K562 (cell line): ENCODE results near the gene FGF5. TPM values are rescaled to one million over a fixed set of nuclear protein-coding genes. Genes with fewer than 3 reads are reported as not detected.

Experiments
- ATAC-seq: fragments of 200-7000 bp; cut with Tn5 transposase; 3 replicates; pipeline ENCODE4 v1.9.1; 2020; ENCODE audit warnings: moderate library complexity
- BruUV-seq: library from RNA; stranded (reverse); fragments of 400-500 nt; replicated peaks from 2 replicates; lab custom pipeline; 2021; lab: Mats Ljungman, UMichigan
- CTCF ChIA-PET: fragments of 300-600 bp; formaldehyde crosslinking; extraction: SDS; loops from one replicate; lab custom pipeline; 2021; ENCODE audit warnings: low intra/inter-chr PET ratio; lab: Yijun Ruan, JAX
- POLR2A ChIA-PET: fragments of 300-600, 350-650 bp; sonication (Branson Sonifier 250); formaldehyde crosslinking; extraction: SDS; loops from one replicate; lab custom pipeline; 2021; ENCODE audit warnings: antibody characterized with exemption, inconsistent platforms; lab: Yijun Ruan, JAX
- DNase-seq, 4 experiments: peaks; one replicate each; pipeline versions ENCODE4 v3.0.0 to v3.0.0-alpha.2; 2011 to 2018; ENCODE audit warnings: low spot score in 3 of 4, mixed read lengths in 3 of 4; ENCODE audit errors: extremely low read depth in 1 of 4
- FAIRE-seq: peaks from 2 replicates; lab custom pipeline; 2011; peaks lifted over from hg19 to GRCh38; lab: Jason Lieb, UNC
- H2AFZ ChIP-seq: 2 replicates; pipeline ENCODE4 v1.6.0; 2011; ENCODE audit warnings: low read depth, low read length, control low read depth, inconsistent platforms
- H3K27ac ChIP-seq: fragments of 200-600 bp; 3 replicates; pipeline ENCODE4 v1.8.0; 2011; ENCODE audit warnings: low read depth, mild to moderate bottlenecking, control low read depth, inconsistent platforms, low read length, moderate library complexity, mixed read lengths; ENCODE audit errors: extremely low read depth
- H3K27me3 ChIP-seq, 2 experiments: fragments of 300-600 bp in 1 of 2; 2 replicates in 1 of 2; 3 replicates in 1 of 2; pipeline versions ENCODE4 v1.6.0 to v1.8.0; 2011; ENCODE audit warnings: inconsistent platforms in 2 of 2, low read length in 2 of 2, mild to moderate bottlenecking in 1 of 2, mixed read lengths in 1 of 2, moderate library complexity in 1 of 2; ENCODE audit not compliant: control insufficient read depth in 2 of 2, insufficient read depth in 2 of 2
- H3K36me3 ChIP-seq: fragments of 300-600 bp; 3 replicates; pipeline ENCODE4 v1.8.0; 2011; ENCODE audit warnings: mild to moderate bottlenecking, low read length, inconsistent platforms; ENCODE audit not compliant: control insufficient read depth, insufficient read depth
- H3K4me1 ChIP-seq, 2 experiments: fragments of 200-600 bp in 1 of 2; replicated peaks in 1 of 2; 2 replicates in 1 of 2; 3 replicates in 1 of 2; pipeline versions ENCODE4 v1.5.1 to v1.8.0; 2011; ENCODE audit warnings: inconsistent platforms in 2 of 2, low read length in 2 of 2, mild to moderate bottlenecking in 1 of 2, mixed read lengths in 1 of 2, moderate library complexity in 1 of 2; ENCODE audit not compliant: control insufficient read depth in 2 of 2, insufficient read depth in 2 of 2
- H3K4me2 ChIP-seq: 2 replicates; pipeline ENCODE4 v1.6.1; 2011; ENCODE audit warnings: low read length, control low read depth, inconsistent platforms, mixed read lengths; ENCODE audit not compliant: insufficient read depth
- H3K4me3 ChIP-seq: fragments of 200-600 bp; sonication (generic), shearing (Covaris generic); 2 replicates; pipeline ENCODE4 v1.5.1; 2016; ENCODE audit warnings: control low read depth, inconsistent platforms
- H3K79me2 ChIP-seq: fragments of 200-600 bp; 3 replicates; pipeline ENCODE4 v1.8.0; 2011; ENCODE audit warnings: low read length, inconsistent platforms; ENCODE audit not compliant: control insufficient read depth, insufficient read depth
- H3K9ac ChIP-seq, 2 experiments: 2 replicates each; pipeline versions ENCODE4 v1.6.0 to v1.6.1; 2011; ENCODE audit warnings: low read depth in 2 of 2, low read length in 2 of 2, control low read depth in 1 of 2, inconsistent platforms in 1 of 2, mild to moderate bottlenecking in 1 of 2, mixed read lengths in 1 of 2; ENCODE audit not compliant: insufficient read depth in 1 of 2
- H3K9me1 ChIP-seq: one replicate; pipeline ENCODE4 v1.6.0; 2011; ENCODE audit warnings: inconsistent platforms, mild to moderate bottlenecking, low read length, moderate library complexity; ENCODE audit not compliant: control insufficient read depth, insufficient read depth
- H3K9me3 ChIP-seq: replicated peaks from 2 replicates; pipeline ENCODE4 v1.5.1; 2011; ENCODE audit warnings: low read depth, low read length, inconsistent platforms; ENCODE audit not compliant: control insufficient read depth, insufficient read depth
- H4K20me1 ChIP-seq: replicated peaks from 2 replicates; pipeline ENCODE4 v1.6.1; 2011; ENCODE audit warnings: low read length, inconsistent platforms, mixed read lengths; ENCODE audit not compliant: control insufficient read depth, insufficient read depth
- AFF4 ChIP-seq: sonication (generic); formaldehyde crosslinking; IDR thresholded peaks from 2 replicates; pipeline ENCODE4 v1.8.0; 2023; ENCODE audit warnings: mild to moderate bottlenecking, missing genetic modification reagents
- CBFA2T2 ChIP-seq: fragments of 450-650 bp; conservative IDR thresholded peaks from 2 replicates; pipeline ENCODE4 v1.6.1; 2017; ENCODE audit warnings: mild to moderate bottlenecking
- CBFA2T3 ChIP-seq: fragments of 450-650 bp; IDR thresholded peaks from 2 replicates; pipeline ENCODE4 v1.6.1; 2017
- CTBP1 ChIP-seq: fragments of 450-650 bp; IDR thresholded peaks from 2 replicates; pipeline ENCODE4 v1.6.1; 2016; ENCODE audit warnings: borderline replicate concordance
- DPF2 ChIP-seq: fragments of 450-650 bp; IDR thresholded peaks from 2 replicates; pipeline ENCODE4 v1.6.1; 2016
- EP300 ChIP-seq: IDR thresholded peaks from 2 replicates; pipeline ENCODE4 v1.6.1; 2012; ENCODE audit warnings: low read length, improper control_type of control experiment
- HMGXB4 ChIP-seq: sonication (generic); formaldehyde crosslinking; IDR thresholded peaks from 2 replicates; pipeline ENCODE4 v1.8.1; 2023; ENCODE audit warnings: mild to moderate bottlenecking, missing genetic modification reagents
- KDM5B ChIP-seq: fragments of 200-600 bp; sonication (generic); IDR thresholded peaks from 2 replicates; pipeline ENCODE4 v1.6.1; 2012; ENCODE audit warnings: low read depth, mild to moderate bottlenecking, moderate library complexity, low read length, control low read depth, inconsistent platforms; ENCODE audit not compliant: insufficient replicate concordance
- MTA3 ChIP-seq: fragments of 450-650 bp; formaldehyde crosslinking; IDR thresholded peaks from 2 replicates; pipeline ENCODE4 v1.6.1; 2017; ENCODE audit warnings: mild to moderate bottlenecking, borderline replicate concordance
- NCOR1 ChIP-seq: fragments of 450-650 bp; IDR thresholded peaks from 2 replicates; pipeline ENCODE4 v1.6.1; 2016; ENCODE audit warnings: mild to moderate bottlenecking, moderate library complexity
- PHB ChIP-seq: fragments of 250-450 bp; sonication (Bioruptor Pico); IDR thresholded peaks from 2 replicates; pipeline ENCODE4 v1.5.0; 2021
- SMARCA4 ChIP-seq: fragments of 450-650 bp; IDR thresholded peaks from 2 replicates; pipeline ENCODE4 v1.6.1; 2016
- SRF ChIP-seq, 2 experiments: fragments of 250-450, 450-650 bp in 1 of 2; sonication (Bioruptor Pico) in 1 of 2; sonication (generic) in 1 of 2; formaldehyde crosslinking; IDR thresholded peaks; 2 replicates each; pipeline versions ENCODE4 v1.5.0 to v1.5.1; 2020 to 2022; ENCODE audit warnings: mild to moderate bottlenecking in 1 of 2, missing genetic modification reagents in 1 of 2
- TCFL5 ChIP-seq: fragments of 250-450 bp; sonication (Bioruptor Pico); conservative IDR thresholded peaks from 2 replicates; pipeline ENCODE4 v1.6.1; 2021; ENCODE audit warnings: mild to moderate bottlenecking, moderate library complexity, matching md5 sums
- ZNF174 ChIP-seq: fragments of 250-450 bp; sonication (Bioruptor Pico); IDR thresholded peaks from 2 replicates; pipeline ENCODE4 v1.4.0; 2020; ENCODE audit warnings: mild to moderate bottlenecking
- ZNF445 ChIP-seq: fragments of 250-450 bp; sonication (Bioruptor Pico); IDR thresholded peaks from 2 replicates; pipeline ENCODE4 v1.4.0; 2020; ENCODE audit warnings: low read depth, mild to moderate bottlenecking, moderate library complexity
- ZNF57 ChIP-seq: fragments of 450-650 bp; formaldehyde crosslinking; IDR thresholded peaks from 2 replicates; pipeline ENCODE4 v1.4.0; 2020; ENCODE audit warnings: mild to moderate bottlenecking, moderate library complexity
- WGBS: fragments of 100-300 bp; shearing (Covaris generic); methylation state at CpG from one replicate; pipeline ENCODE4 v1.1.6; 2016; ENCODE audit warnings: low coverage, mixed read lengths; ENCODE audit not compliant: insufficient coverage; ENCODE audit errors: missing lambda C conversion rate; 5-methylcytosine and 5-hydroxymethylcytosine counted together
- in situ Hi-C: fragments of 300-500 bp; cut with MboI; formaldehyde crosslinking; loops from 4 replicates; pipeline ENCODE4 v1.15.0; 2018; ENCODE audit warnings: inconsistent platforms, mixed read lengths
- intact Hi-C: fragments of 100-400 bp; cut with micrococcal nuclease; formaldehyde crosslinking; loops from 2 replicates; pipeline ENCODE4 v1.14.2; 2022
- polyA plus RNA-seq, 8 experiments: library from polyadenylated mRNA; depleted of rRNA in 4 of 8; stranded (reverse) in 5 of 8; unstranded in 3 of 8; fragments of >200 nt; fragmentation: Nextera tagmentation in 2 of 8; fragmentation: Illumina TruSeq in 1 of 8; extraction: Ambion mirVana in 2 of 8; extraction: Trizol in 1 of 8; gene quantifications; 2 replicates each; pipeline versions ENCODE4 v1.2.1 to v1.2.3, GENCODE V29; 2011 to 2014; ENCODE audit warnings: inconsistent platforms in 1 of 8, missing spikeins in 1 of 8
- total RNA-seq, 7 experiments: library from RNA; depleted of rRNA in 6 of 7; stranded (reverse); fragments of >200 nt in 6 of 7; fragmentation: Illumina TruSeq in 2 of 7; extraction: Trizol in 2 of 7; gene quantifications; 2 replicates each; pipeline versions ENCODE4 v1.2.1 to v1.2.3, GENCODE V29; 2011 to 2021; ENCODE audit warnings: low replicate concordance in 1 of 7

FGF5 gene
- total and polyA plus RNA-seq, 9 of the 15 experiments (the other 6 are each of a cell fraction or from before 2014, with no cell fraction given): 0.38 to 2.7 (median 1.1) TPM

GRCh38 chr4:80219301-80220025, 47.0 kb upstream of the FGF5 start:
- no peak overlapping the region for H3K27ac ChIP-seq
- H3K4me3 ChIP-seq: no peak overlapping the region
- in situ Hi-C loops (no loop called here), intact Hi-C loops (loop anchor here (5.0 to 10.0 kb wide), 2 partner anchors 645 to 1177 kb away; no protein-coding TSS in a partner anchor)
- no peak overlapping the region for H3K4me2 ChIP-seq
- DNase-seq (peak in 3 of 4 experiments; percentile 25 to 78 (median 58)), FAIRE-seq (peak; percentile 92), ATAC-seq (peak; percentile 94)
- peak overlapping the region; percentile 33 for H2AFZ ChIP-seq
- no peaks in the 10 kb centered on the region for H3K27me3 ChIP-seq
- POLR2A ChIA-PET: interaction anchor here (0.6 to 1.3 kb wide), 4 partner anchors 12 to 148 kb away, joined by 3 to 5 read pairs (median 4); no protein-coding TSS in a partner anchor
- CTCF ChIA-PET: interaction anchor here (1.0 kb wide), 1 partner anchor 141 kb away, joined by 3 read pairs; no protein-coding TSS in a partner anchor
- 17% methylated on average over 5 of the region's 5 CpGs for WGBS
- no peaks in the 10 kb centered on the region for H3K36me3 ChIP-seq
- no peaks in the 10 kb centered on the region for H3K9me3 ChIP-seq
- peaks cover 0 to 6% of the 10 kb centered on the region in 2 experiments; a peak in 2 of 5 replicates for H3K4me1 ChIP-seq
- H3K9me1 ChIP-seq: no peaks in the 10 kb centered on the region
- no peaks in the 10 kb centered on the region for H3K79me2 ChIP-seq
- H4K20me1 ChIP-seq: no peaks in the 10 kb centered on the region
- no TSS peak for BruUV-seq
- no peak overlapping the region for H3K9ac ChIP-seq
- TF ChIP-seq MTA3: 0 out of 2 replicates have a peak, but pooled peaks have one; percentile 31
- no peak for TF ChIP-seq CBFA2T2
- no peak for TF ChIP-seq ZNF445 (CRISPR knock-in tag)
- peak; percentile 65; the same call in 1 of the 2 replicates for TF ChIP-seq CTBP1
- TF ChIP-seq DPF2: peak; percentile 72
- TF ChIP-seq ZNF57 (CRISPR knock-in tag): no peak
- TF ChIP-seq ZNF174 (CRISPR knock-in tag): no peak
- no peak for TF ChIP-seq AFF4 (CRISPR knock-in tag)
- TF ChIP-seq KDM5B: no peak
- no peak for TF ChIP-seq SRF (CRISPR knock-in tag; IDR thresholded peaks at IDR 0.05)
- TF ChIP-seq HMGXB4: no peak
- no peak for TF ChIP-seq PHB (CRISPR knock-in tag)
- TF ChIP-seq CBFA2T3: peak; percentile 74
- no peak for TF ChIP-seq TCFL5 (CRISPR knock-in tag)
- TF ChIP-seq EP300: peak; percentile 46; the same call in 1 of the 2 replicates
- peak; percentile 63 for TF ChIP-seq SMARCA4
- 0 out of 2 replicates have a peak, but pooled peaks have one; percentile 3 for TF ChIP-seq NCOR1
